Measurements from ENCODE around the gene ZC3H6.
"Not testable (repeated sequence)": the region's sequence is repeated elsewhere in the genome, so short reads cannot be mapped to it uniquely, and the experiment has no call there.

The ZC3H6 gene

DNA sequence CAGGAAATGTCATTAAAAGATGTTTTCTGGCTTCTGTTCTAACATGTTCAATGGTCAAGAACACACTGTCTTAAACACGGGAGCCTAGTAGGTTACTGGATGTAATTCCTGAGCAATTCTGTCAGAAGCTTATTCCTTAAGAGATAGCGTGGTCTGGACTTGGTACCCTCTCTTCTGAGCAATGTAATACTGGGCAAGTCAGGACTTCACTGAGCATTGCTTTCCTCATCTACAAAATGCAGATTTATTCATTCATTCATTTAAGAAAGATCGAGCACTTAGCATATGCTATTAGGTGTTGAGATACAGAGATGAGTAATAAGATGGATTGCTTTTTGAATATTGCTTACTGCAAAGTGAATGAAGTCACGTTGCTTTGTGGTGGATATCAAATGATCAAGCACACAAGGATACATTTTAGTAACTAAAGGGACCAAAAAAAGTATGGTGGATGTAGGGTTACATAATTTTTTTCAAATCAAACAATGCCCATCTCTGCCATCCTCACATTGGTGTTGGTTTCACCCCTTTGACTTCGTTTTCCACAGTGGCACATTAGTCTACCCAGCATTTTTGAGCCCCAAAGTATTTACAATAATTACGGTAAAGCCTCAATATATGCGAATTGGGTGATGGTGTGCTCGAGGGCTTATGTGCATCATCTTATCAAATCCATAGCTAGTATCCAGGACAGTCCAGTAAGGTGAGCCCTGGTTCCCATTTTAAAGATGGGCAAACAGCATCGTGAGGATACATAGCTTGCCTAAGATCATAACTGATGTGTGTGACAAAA lies 65.3 kb downstream of the ZC3H6 start:
- DNase-seq, result no peak

DNA sequence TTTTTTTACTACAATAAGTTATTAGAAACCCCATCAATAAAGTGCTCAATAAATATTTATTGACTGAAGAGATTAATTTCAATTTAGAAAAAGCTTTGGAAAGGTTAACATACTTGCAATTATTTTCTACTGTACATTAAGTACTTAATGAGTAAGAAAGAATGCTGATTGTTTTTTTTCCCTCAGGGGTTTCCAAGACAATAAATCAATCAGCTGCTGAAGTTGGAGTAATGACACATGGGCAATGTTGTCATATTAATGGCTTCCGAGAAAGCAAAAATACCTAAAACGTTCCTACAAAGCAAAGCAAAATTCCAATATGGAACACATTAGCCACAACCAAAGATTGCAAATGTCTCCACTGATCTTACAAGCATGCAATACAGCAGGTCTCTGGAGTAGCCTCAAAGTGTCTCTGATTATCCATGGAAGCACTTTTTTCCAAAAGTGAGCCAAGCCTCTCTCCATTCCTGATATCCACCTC lies 66.7 kb downstream of the ZC3H6 start:
- no peak for DNase-seq

DNA sequence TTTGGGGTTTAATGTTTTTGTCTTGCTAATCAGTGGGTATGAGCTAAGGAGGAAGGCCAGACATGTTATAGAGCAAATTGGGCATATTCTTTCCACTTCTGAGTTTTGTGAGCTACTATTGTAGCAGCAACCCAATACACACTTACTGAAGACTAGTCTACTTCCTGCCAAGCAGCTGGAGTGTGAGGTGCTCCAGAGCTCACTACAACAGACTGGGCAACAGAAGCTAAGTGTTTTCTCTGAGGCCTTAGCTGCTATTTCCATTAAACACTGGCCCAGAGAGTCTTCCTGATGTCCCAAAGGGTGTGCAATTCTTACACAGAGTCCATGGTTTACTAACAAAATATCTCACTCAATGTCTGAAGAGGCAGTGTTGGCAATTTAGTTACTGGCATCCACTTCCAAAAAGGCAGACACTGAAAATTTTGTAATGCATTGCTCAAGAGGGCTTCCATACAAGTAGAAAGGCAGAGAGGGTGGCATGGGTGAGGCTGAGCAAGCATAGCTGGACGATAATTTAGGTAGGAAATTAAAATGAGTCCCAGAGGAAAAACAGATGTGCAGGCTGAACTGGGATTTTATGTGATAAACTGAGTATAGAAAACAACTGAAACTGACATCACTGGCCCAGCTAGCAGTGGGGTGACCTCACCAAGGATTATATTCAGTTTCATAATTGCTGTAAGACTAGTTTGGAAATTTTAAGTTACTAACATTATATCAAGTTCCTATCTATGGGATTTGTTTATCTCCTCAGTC lies 68.6 kb downstream of the ZC3H6 start:
- no peak for DNase-seq

DNA sequence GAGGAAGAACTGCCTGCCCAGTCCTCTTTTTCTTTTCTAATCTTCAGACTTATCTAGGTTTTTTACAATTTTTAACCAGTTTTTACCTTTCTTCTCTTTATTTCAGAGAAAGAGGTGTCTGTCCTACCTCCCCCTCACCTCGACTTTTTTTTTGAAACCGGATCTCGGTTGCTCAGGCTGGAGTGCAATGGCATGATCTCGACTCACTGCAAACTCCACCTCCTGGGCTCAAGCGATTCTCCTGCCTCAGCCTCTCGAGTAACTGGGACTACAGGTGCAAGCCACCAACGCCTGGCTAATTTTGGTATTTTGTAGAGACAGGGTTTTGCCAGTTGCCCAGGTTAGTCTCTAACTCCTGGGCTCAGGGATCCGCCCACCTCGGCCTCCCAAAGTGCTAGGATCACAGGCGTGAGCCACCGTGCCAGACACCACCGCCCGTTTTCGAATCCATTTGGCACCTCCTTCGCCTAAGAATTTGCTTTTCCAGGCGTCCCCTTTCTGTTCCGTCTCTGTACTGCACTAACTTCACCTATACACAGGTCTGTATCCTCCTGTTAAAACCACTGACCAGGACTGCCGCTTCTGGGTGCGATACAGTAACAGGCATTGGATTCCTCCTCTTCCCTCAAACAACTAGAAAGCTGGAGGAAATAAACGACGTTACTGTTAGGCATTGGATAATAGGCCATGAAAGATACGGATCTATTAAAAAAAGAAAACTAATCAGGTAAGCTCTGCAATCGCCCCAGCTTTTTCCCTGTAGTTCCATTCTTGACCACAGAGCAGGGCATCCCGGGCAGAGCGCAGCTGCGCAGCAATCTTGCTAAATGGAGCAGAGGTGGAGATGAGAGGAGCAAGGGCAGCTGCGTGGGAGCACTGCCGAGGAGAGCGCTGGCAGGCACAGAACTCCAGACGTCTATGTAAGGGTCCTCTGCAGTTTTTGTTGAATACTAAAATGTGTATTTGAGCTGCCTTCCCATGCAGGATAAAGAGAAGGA lies 69.9 kb downstream of the ZC3H6 start:
- no peak for DNase-seq

DNA sequence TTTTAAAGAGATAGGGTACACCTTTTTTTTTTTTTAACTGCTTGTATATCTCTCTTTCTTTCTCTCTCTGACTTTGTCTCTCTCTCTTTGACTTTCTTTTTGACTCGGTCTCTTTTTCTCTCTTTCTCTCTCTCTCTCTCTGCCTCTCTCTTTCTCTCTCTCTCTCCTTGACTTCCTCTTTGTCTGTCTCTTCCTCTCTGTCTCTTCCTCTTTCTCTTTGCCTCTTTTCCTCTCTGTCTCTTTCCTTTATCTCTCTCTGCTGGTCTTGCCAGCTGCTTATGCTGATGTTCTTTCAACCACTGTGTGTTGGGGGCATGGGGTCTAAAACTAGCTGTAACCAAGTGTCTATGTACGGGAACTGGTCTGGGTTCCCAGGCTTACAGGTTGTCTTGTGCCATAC lies 76.9 kb downstream of the ZC3H6 start:
- DNase-seq, result not testable (repeated sequence)

DNA sequence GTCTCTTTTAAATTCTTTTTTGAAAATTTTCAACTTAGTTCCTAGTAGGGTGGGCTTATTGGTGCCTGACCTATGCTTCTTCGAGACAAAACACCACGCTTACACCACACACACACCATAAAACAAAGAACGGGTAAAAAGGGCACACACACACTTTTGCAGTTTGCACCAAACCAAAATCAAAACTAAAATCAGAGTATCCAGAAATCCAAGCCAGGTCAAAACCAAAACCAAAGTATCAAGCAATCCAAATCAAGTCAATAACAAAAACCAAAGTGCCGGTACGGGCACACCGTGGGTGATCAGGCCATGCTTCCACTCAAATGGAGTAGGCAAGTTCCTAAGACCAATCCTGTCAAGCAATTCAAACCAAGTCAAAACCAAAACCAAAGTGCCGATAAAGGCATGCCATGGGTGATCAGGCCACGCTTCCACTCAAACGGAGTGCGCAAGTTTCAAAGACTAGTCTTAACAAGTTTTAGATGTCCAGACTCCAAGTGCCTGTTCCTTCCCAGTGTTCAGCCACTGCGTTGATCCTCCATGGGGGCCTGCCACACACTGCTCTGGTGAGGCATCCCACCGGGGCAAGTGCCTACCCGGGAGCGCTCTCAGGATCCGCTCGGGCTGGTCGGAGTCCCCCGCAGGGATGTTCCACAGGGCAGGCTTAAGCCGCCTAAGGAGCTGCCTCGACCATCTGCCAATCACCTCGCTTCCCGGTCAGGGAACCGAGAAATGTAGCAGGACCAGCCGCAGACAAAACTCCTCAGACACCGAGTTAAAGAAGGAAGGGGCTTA lies 77.6 kb downstream of the ZC3H6 start:
- DNase-seq, result not testable (repeated sequence)

DNA sequence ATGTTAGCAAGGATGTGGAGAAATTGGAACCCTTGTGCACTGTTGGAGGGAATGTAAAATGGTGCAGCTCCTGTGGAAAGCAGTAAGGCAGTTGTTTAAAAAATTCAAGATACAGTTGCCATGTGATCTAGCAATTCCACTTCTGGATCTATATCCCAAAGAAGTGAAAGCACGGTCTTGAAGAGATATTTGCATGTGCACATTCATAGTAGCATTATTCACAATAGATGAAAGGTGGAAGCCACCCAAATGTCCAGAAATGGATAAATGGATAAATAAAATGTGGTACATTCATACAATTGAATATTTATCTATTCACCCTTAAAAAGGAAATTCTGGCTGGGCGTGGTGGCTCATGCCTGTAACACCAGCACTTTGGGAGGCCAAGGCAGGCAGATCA lies 78.9 kb downstream of the ZC3H6 start:
- DNase-seq, result not testable (repeated sequence)

DNA sequence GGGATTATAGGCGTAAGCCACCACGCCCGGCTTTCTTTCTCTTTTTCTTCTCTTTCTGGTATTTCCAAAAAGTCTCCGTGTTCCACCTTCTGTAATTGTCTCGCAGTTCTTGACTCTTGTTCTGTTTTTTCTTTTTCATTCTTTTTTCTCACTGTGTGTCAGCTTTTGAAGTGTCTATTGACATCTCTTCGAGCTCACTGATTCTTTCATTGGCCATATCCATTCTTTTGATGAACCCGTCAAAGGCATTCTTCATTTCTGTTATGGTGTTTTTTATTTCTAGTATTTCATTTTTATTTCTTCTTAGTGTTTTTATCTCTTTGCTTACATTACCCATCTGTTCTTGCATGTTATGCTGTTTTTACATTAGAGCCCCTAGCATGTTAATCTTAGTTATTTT lies 84.7 kb downstream of the ZC3H6 start:
- not testable (repeated sequence) for DNase-seq
